Ascending aorta (tissue), 2 donors: Measurements from ENCODE around the gene RXRA. TPM values are rescaled to one million over a fixed set of nuclear protein-coding genes. Genes with fewer than 3 reads are reported as not detected.

Experiments used
- DNase-seq, 2 donors: peaks; one replicate each; pipeline ENCODE4 v3.0.0-alpha.2; 2019; ENCODE audit warnings: low spot score in 2 of 2
- H3K27ac ChIP-seq, 2 donors: fragments of 200-600 bp; sonication (generic); one replicate each; pipeline ENCODE4 v1.5.1; 2016 to 2017; ENCODE audit warnings: mild to moderate bottlenecking in 1 of 2
- H3K27me3 ChIP-seq: fragments of 200-600 bp; sonication (generic); one replicate; pipeline ENCODE4 v1.5.1; 2017
- H3K36me3 ChIP-seq, 2 donors: fragments of 200-600 bp; sonication (generic); one replicate each; pipeline ENCODE4 v1.5.1; 2016
- H3K4me1 ChIP-seq, 2 donors: fragments of 200-600 bp; sonication (generic); one replicate each; pipeline ENCODE4 v1.5.1; 2016 to 2017; ENCODE audit warnings: mild to moderate bottlenecking in 1 of 2
- H3K4me3 ChIP-seq, 2 donors: fragments of 200-600 bp; sonication (generic); one replicate each; pipeline ENCODE4 v1.5.1; 2016 to 2017; ENCODE audit warnings: mild to moderate bottlenecking in 1 of 2
- H3K9me3 ChIP-seq, 2 donors: fragments of 200-600 bp; sonication (generic); one replicate each; pipeline ENCODE4 v1.5.1; 2016
- intact Hi-C: fragments of 100-400 bp; cut with DNase I; formaldehyde crosslinking; loops from one replicate; pipeline ENCODE4 v1.15.1; 2023
- total RNA-seq: library from RNA; depleted of rRNA; stranded (reverse); fragments of >200 nt; gene quantifications from one replicate; pipeline ENCODE4 v1.1.0, GENCODE V29; 2016
- TF ChIP-seq, protein P1 (sequence below), 3 experiments: fragments of 200-600 bp in 2 of 3; fragments of 450-650 bp in 1 of 3; sonication (generic) in 2 of 3; IDR thresholded peaks; one replicate each; pipeline ENCODE4 v1.5.1; 2016 to 2019; ENCODE audit warnings: antibody characterized with exemption in 3 of 3, mild to moderate bottlenecking in 1 of 3, moderate library complexity in 1 of 3

RXRA gene
- total RNA-seq, 1 donor from 2014 or later = 64.1 TPM

DNA sequence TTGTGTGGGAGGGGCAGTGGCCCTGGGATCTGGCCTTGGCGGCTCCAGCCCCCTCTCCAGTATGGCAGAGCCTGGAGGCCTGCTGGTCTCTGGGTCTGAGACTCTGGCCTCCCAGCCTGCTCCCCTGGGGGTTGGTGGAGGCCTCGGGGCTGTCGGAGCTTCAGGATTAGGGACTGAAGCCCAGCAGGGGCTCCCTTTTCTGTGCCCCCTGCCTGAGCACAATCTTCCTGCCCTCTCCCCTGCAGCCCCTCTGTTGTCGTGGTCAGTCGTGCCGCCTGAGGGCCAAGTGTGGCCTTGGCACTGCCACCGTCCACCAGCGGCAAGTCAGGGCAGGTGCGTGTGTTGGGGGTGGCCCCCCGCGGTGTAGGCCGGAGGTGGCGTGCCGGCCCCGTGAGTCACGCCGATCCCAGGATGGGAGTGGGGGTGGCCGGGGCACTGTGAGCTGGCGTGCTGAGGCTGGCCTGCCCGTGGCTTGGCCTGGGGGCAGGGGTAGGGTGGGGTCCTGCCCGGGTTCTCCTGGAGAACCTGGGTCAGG is 53.6 kb downstream of the RXRA start:
- TF ChIP-seq, protein P1, sequence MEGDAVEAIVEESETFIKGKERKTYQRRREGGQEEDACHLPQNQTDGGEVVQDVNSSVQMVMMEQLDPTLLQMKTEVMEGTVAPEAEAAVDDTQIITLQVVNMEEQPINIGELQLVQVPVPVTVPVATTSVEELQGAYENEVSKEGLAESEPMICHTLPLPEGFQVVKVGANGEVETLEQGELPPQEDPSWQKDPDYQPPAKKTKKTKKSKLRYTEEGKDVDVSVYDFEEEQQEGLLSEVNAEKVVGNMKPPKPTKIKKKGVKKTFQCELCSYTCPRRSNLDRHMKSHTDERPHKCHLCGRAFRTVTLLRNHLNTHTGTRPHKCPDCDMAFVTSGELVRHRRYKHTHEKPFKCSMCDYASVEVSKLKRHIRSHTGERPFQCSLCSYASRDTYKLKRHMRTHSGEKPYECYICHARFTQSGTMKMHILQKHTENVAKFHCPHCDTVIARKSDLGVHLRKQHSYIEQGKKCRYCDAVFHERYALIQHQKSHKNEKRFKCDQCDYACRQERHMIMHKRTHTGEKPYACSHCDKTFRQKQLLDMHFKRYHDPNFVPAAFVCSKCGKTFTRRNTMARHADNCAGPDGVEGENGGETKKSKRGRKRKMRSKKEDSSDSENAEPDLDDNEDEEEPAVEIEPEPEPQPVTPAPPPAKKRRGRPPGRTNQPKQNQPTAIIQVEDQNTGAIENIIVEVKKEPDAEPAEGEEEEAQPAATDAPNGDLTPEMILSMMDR (IDR thresholded peaks at IDR 0.05) = no peak
- no peaks in the 10 kb centered on the region for H3K9me3 ChIP-seq
- no peak for DNase-seq
- H3K36me3 ChIP-seq = no peaks in the 10 kb centered on the region
- no peaks in the 10 kb centered on the region for H3K27me3 ChIP-seq
- peak overlapping the region in 1 of 2 donors; percentile 58 for H3K27ac ChIP-seq
- no peak overlapping the region for H3K4me3 ChIP-seq
- intact Hi-C loops = loop anchor here (5.0 kb wide), 1 partner anchor 62 kb away; no protein-coding TSS in a partner anchor
- H3K4me1 ChIP-seq = peaks cover 30 to 77% of the 10 kb centered on the region in 2 donors

DNA sequence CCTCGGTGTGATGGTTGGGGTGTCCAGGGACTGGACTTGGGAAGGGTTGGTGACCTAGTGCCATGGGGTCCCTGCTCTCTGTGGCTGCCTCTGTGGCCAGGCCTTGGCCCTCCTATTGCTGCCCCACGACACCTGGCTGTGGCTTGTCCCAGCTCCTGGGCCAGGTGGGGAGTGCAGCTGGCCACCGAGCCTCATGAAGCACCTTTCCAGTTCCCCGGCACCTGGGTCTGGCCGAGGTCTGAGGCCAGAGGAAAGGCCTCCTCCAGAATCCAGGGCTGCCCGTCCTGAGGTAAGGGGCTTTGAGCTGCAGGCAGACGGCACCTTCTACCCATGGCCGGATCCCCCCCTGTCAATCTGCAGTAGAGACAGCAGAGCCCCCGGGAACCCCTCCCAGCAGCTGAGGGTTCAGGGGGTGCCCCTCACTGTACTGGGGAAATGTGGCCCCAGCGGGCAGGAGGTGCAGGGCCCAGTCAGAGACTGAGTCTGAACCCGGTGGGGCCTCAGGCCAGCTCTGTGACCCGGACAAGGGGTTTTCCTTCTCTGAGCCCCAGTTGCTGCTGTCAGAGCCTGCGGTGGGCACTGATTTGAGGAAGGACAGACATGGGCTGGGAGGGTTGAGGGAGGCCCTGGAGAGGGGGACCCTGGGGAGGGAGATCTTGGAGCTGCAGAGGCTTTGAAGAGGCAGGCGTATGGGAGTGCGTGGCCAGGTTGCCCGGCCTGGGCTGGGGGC is 54.5 kb downstream of the RXRA start:
- Histone ChIP-seq H3K27me3 (no peaks in the 10 kb centered on the region), H3K27ac (no peak overlapping the region), H3K36me3 (no peaks in the 10 kb centered on the region), H3K9me3 (no peaks in the 10 kb centered on the region), H3K4me3 (no peak overlapping the region), H3K4me1 (peaks cover 25 to 74% of the 10 kb centered on the region in 2 donors)
- no peak for DNase-seq
- TF ChIP-seq, protein P1 (IDR thresholded peaks at IDR 0.05) = no peak
- intact Hi-C loops = no loop called here

GRCh38 chr9:134381272-134381661 is 55.0 kb downstream of the RXRA start:
- DNase-seq = no peak
- TF ChIP-seq, protein P1 (IDR thresholded peaks at IDR 0.05) = no peak
- no peak overlapping the region for H3K4me3 ChIP-seq
- peak overlapping the region in 1 of 2 donors; percentile 27 for H3K27ac ChIP-seq
- peaks cover 21 to 72% of the 10 kb centered on the region in 2 donors for H3K4me1 ChIP-seq
- intact Hi-C loops = no loop called here
- no peaks in the 10 kb centered on the region for H3K27me3 ChIP-seq
- H3K36me3 ChIP-seq = no peaks in the 10 kb centered on the region
- H3K9me3 ChIP-seq = no peaks in the 10 kb centered on the region

DNA sequence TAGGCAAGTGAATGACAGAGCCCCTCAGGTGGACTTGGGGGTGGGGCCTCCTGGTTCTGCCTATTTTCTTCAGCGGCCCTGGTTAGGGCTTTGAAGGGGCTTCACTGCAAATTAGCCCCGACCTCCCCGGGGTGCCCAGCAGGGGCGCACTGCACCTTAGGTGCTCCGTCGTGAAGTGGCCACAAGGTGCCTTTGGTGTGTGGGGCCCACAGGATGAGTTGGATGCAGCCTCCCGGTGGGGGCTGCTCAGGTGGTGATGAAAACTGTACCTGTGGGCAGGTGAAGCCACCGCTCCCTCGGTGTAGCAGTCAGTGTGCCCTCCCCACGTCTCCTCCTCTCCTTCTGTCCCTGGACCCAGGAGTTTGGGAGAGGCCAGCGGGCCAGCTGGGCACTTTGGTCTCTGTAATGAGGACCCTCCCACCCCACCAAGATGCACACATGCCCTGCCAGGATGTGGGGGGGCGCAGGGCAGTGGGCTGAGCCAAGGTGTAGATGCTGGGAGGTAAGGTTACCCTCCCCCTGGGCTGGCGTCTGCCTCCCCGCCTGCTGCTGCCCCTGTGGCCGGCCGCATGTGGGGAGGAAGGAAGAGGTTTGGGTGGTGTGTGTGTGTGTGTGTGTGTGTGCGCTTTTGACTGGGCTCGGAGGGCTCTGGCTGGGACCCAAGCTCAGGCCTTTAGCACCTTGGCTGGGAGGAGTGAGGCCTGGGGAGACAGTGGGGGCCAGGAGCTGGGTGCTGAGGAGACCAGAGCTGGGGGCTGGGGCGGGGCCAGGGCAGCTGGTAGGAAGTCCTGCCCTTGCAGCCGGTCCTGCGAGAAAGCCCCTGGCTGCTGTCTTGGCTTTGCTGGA is 55.6 kb downstream of the RXRA start:
- H3K27ac ChIP-seq = peak overlapping the region in 1 of 2 donors; percentile 27
- no peaks in the 10 kb centered on the region for H3K9me3 ChIP-seq
- no peak overlapping the region for H3K4me3 ChIP-seq
- DNase-seq = no peak
- H3K4me1 ChIP-seq = peaks cover 25 to 72% of the 10 kb centered on the region in 2 donors
- H3K36me3 ChIP-seq = no peaks in the 10 kb centered on the region
- TF ChIP-seq, protein P1 (IDR thresholded peaks at IDR 0.05) = no peak
- intact Hi-C loops = no loop called here
- H3K27me3 ChIP-seq = no peaks in the 10 kb centered on the region

- intact Hi-C loops = no loop called here
- Histone ChIP-seq H3K4me1 (peaks cover 22 to 71% of the 10 kb centered on the region in 2 donors), H3K36me3 (no peaks in the 10 kb centered on the region), H3K27ac (no peak overlapping the region), H3K27me3 (no peaks in the 10 kb centered on the region), H3K9me3 (no peaks in the 10 kb centered on the region), H3K4me3 (no peak overlapping the region)
- DNase-seq = no peak
- TF ChIP-seq, protein P1 (IDR thresholded peaks at IDR 0.05) = no peak
Measured at GRCh38 chr9:134382733-134383132, 56.5 kb downstream of the RXRA start.
